Measurements from ENCODE around the gene PLCH2. TPM values are rescaled to one million over a fixed set of nuclear protein-coding genes. Genes with fewer than 3 reads are reported as not detected.

PLCH2 gene
- total and polyA plus RNA-seq, 2 donors (not counting 1 experiment from before 2014, with no cell fraction given): 20.0 to 34.9 TPM

DNA sequence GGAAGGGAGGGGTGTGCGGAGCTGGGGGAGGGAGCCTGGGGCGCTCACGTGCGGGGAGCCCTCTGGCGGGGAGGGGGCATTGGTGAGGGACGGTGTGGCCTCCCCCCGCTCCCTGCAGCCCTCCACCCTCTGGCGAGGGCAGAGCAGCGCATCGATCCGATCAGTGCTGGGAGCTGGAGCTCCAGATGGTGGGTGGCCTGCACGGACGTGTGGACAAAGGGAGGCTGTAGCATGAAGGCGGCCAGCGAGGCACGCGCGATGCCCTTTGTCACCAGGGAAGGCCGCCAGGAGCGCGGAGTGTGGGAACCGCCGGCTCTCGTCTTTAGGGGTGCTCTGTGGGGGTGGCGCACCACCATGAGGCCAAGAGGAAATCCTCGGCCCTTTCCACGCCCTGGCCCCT is 59.4 kb downstream of the PLCH2 start:
- no peak for TF ChIP-seq EZH2 (IDR thresholded peaks at IDR 0.05; ENCODE audit: borderline replicate concordance, insufficient read depth, low read depth, low read length, poor library complexity, severe bottlenecking)
- TF ChIP-seq, protein P1, sequence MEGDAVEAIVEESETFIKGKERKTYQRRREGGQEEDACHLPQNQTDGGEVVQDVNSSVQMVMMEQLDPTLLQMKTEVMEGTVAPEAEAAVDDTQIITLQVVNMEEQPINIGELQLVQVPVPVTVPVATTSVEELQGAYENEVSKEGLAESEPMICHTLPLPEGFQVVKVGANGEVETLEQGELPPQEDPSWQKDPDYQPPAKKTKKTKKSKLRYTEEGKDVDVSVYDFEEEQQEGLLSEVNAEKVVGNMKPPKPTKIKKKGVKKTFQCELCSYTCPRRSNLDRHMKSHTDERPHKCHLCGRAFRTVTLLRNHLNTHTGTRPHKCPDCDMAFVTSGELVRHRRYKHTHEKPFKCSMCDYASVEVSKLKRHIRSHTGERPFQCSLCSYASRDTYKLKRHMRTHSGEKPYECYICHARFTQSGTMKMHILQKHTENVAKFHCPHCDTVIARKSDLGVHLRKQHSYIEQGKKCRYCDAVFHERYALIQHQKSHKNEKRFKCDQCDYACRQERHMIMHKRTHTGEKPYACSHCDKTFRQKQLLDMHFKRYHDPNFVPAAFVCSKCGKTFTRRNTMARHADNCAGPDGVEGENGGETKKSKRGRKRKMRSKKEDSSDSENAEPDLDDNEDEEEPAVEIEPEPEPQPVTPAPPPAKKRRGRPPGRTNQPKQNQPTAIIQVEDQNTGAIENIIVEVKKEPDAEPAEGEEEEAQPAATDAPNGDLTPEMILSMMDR (IDR thresholded peaks at IDR 0.05): no peak
- CTCF ChIA-PET: no interaction called here
- no peaks in the 10 kb centered on the region for H3K9me3 Mint-ChIP-seq (ENCODE audit: insufficient read depth)
- H3K36me3 ChIP-seq (replicated peaks in 1 of 2; ENCODE audit: control extremely low read depth in 1 of 2, control insufficient read depth in 1 of 2, extremely low read depth in 1 of 2, insufficient read depth in 2 of 2, low read length in 1 of 2): no peaks in the 10 kb centered on the region
- DNase-seq: no peak
- H3K4me3 Mint-ChIP-seq: no peak overlapping the region
- H3K27ac ChIP-seq (ENCODE audit: low read length in 2 of 2): no peak overlapping the region
- 89% methylated on average over 22 of the region's 27 CpGs for WGBS (ENCODE audit: insufficient coverage)
- H3K27me3 ChIP-seq (replicated peaks in 1 of 4; ENCODE audit: control extremely low read depth in 1 of 4, control insufficient read depth in 3 of 4, insufficient read depth in 4 of 4, low read length in 3 of 4): peaks cover 0 to 51% (median 19%) of the 10 kb centered on the region in 4 experiments
- H3K4me1 Mint-ChIP-seq: peaks cover 7% of the 10 kb centered on the region
- no peaks in the 10 kb centered on the region for H3K79me2 ChIP-seq (ENCODE audit: control insufficient read depth, insufficient read depth, low read length)
- no peak overlapping the region for H3K4me3 ChIP-seq (ENCODE audit: control extremely low read depth in 1 of 5, extremely low read depth in 1 of 5, insufficient read depth in 1 of 5, low read depth in 2 of 5, low read length in 4 of 5)
- H4K20me1 ChIP-seq (ENCODE audit: control insufficient read depth, insufficient read depth, low read length, poor library complexity, severe bottlenecking): peaks cover 14% of the 10 kb centered on the region
- intact Hi-C loops (cut with micrococcal nuclease): no loop called here
- peaks cover 15% of the 10 kb centered on the region for H3K27me3 Mint-ChIP-seq
- ATAC-seq (ENCODE audit: low read depth): no peak
- POLR2A ChIA-PET: no interaction called here
- no peak overlapping the region for H3K9ac ChIP-seq (ENCODE audit: low read length)
- H3K4me2 ChIP-seq (replicated peaks; ENCODE audit: low read depth, low read length, poor library complexity, severe bottlenecking): no peak overlapping the region
- H3K9me3 ChIP-seq (ENCODE audit: control extremely low read depth in 1 of 3, control insufficient read depth in 2 of 3, insufficient read depth in 1 of 3, low read length in 2 of 3): peaks cover 0 to 17% (median 0%) of the 10 kb centered on the region in 3 donors
- no peak overlapping the region for H3K27ac Mint-ChIP-seq
- peaks cover 9 to 12% of the 10 kb centered on the region in 2 donors for H3K4me1 ChIP-seq (ENCODE audit: control insufficient read depth in 2 of 2, insufficient read depth in 2 of 2, low read length in 2 of 2)
- no peak overlapping the region for H2AFZ ChIP-seq (ENCODE audit: insufficient read depth, low read depth, low read length, poor library complexity, severe bottlenecking)

DNA sequence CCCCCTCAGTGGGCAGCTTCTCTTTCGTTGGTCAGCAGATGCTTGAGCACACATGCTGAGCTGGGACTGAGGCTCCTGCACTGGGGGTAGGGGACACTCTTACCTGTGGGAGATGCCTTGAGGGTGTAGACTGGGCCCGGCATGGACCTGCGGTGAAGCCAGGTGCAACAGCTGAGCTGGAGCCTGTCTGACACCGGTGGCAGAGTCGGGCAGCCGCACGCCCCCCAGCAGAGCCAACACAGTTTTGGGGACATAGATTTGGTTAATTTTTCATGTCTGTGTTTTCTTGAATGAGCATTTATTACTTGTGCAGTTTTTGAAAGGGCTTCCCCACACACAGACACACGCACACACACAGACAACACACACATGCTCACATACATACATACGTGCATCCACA is 59.9 kb downstream of the PLCH2 start:
- Histone ChIP-seq H3K9me3 (ENCODE audit: control extremely low read depth in 1 of 3, control insufficient read depth in 2 of 3, insufficient read depth in 1 of 3, low read length in 2 of 3) (peaks cover 0 to 12% (median 0%) of the 10 kb centered on the region in 3 donors), H3K27me3 (replicated peaks in 1 of 4; ENCODE audit: control extremely low read depth in 1 of 4, control insufficient read depth in 3 of 4, insufficient read depth in 4 of 4, low read length in 3 of 4) (peaks cover 0 to 47% (median 16%) of the 10 kb centered on the region in 4 experiments), H3K4me3 (ENCODE audit: control extremely low read depth in 1 of 5, extremely low read depth in 1 of 5, insufficient read depth in 1 of 5, low read depth in 2 of 5, low read length in 4 of 5) (no peak overlapping the region), H4K20me1 (ENCODE audit: control insufficient read depth, insufficient read depth, low read length, poor library complexity, severe bottlenecking) (peaks cover 9% of the 10 kb centered on the region), H3K9ac (ENCODE audit: low read length) (no peak overlapping the region), H3K36me3 (replicated peaks in 1 of 2; ENCODE audit: control extremely low read depth in 1 of 2, control insufficient read depth in 1 of 2, extremely low read depth in 1 of 2, insufficient read depth in 2 of 2, low read length in 1 of 2) (no peaks in the 10 kb centered on the region), H2AFZ (ENCODE audit: insufficient read depth, low read depth, low read length, poor library complexity, severe bottlenecking) (no peak overlapping the region), H3K4me2 (replicated peaks; ENCODE audit: low read depth, low read length, poor library complexity, severe bottlenecking) (no peak overlapping the region), H3K4me1 (ENCODE audit: control insufficient read depth in 2 of 2, insufficient read depth in 2 of 2, low read length in 2 of 2) (peaks cover 6 to 9% of the 10 kb centered on the region in 2 donors), H3K27ac (ENCODE audit: low read length in 2 of 2) (no peak overlapping the region), H3K79me2 (ENCODE audit: control insufficient read depth, insufficient read depth, low read length) (no peaks in the 10 kb centered on the region)
- no peaks in the 10 kb centered on the region for H3K9me3 Mint-ChIP-seq (ENCODE audit: insufficient read depth)
- WGBS (ENCODE audit: insufficient coverage): 100% methylated on average over 1 of the region's 9 CpGs
- ATAC-seq (ENCODE audit: low read depth) (no peak), DNase-seq (no peak)
- peaks cover 15% of the 10 kb centered on the region for H3K27me3 Mint-ChIP-seq
- intact Hi-C loops (cut with micrococcal nuclease): no loop called here
- no peak overlapping the region for H3K27ac Mint-ChIP-seq
- peaks cover 3% of the 10 kb centered on the region for H3K4me1 Mint-ChIP-seq
- ChIA-PET CTCF (no interaction called here), POLR2A (no interaction called here)
- no peak overlapping the region for H3K4me3 Mint-ChIP-seq
- TF ChIP-seq, protein P1 (IDR thresholded peaks at IDR 0.05): no peak
- no peak for TF ChIP-seq EZH2 (IDR thresholded peaks at IDR 0.05; ENCODE audit: borderline replicate concordance, insufficient read depth, low read depth, low read length, poor library complexity, severe bottlenecking)

Data from B cell (primary cell).